OCI-LY3 (cell line): ENCODE data around the gene GIMAP8.

Source experiments
- H2AFZ ChIP-seq: fragments of 200-600, 300-600 bp; shearing (Covaris generic); 2 replicates; pipeline ENCODE4 v1.6.0; 2014; ENCODE audit warnings: antibody characterized with exemption, low read depth, low read length
- H3K27ac ChIP-seq: fragments of 200-600, 300-600 bp; sonication (generic); 2 replicates; pipeline ENCODE4 v1.5.1; 2014; ENCODE audit warnings: mild to moderate bottlenecking, low read length, moderate library complexity, mixed read lengths
- H3K27me3 ChIP-seq: fragments of 200-600, 300-600 bp; sonication (generic); 2 replicates; pipeline ENCODE4 v1.6.1; 2014; ENCODE audit warnings: low read depth, low read length, mixed read lengths
- H3K36me3 ChIP-seq: fragments of 200-600, 300-600 bp; sonication (generic); replicated peaks from 2 replicates; pipeline ENCODE3; 2014; ENCODE audit warnings: low read depth, low read length, mixed read lengths
- H3K4me1 ChIP-seq: fragments of 300-600, 200-600 bp; sonication (generic); 2 replicates; pipeline ENCODE4 v1.6.1; 2014; ENCODE audit warnings: low read length, mixed read lengths
- H3K4me2 ChIP-seq: fragments of 200-600, 300-600 bp; sonication (generic); 2 replicates; pipeline ENCODE4 v1.6.1; 2014; ENCODE audit warnings: low read length, mixed read lengths
- H3K4me3 ChIP-seq: fragments of 300-600, 200-600 bp; sonication (generic); 2 replicates; pipeline ENCODE4 v1.5.1; 2014; ENCODE audit warnings: antibody characterized with exemption, mild to moderate bottlenecking, low read length, moderate library complexity
- H3K79me2 ChIP-seq: fragments of 300-600, 200-600 bp; shearing (Covaris generic); 2 replicates; pipeline ENCODE4 v1.6.1; 2014; ENCODE audit warnings: mild to moderate bottlenecking, low read length, mixed read lengths
- H3K9ac ChIP-seq: fragments of 300-600, 200-600 bp; shearing (Covaris generic); 2 replicates; pipeline ENCODE4 v1.6.0; 2014; ENCODE audit warnings: mild to moderate bottlenecking, low read length, moderate library complexity
- H3K9me3 ChIP-seq: fragments of 200-600, 300-600 bp; shearing (Covaris generic); 2 replicates; pipeline ENCODE4 v1.6.1; 2014; ENCODE audit warnings: low read length, mixed read lengths; ENCODE audit not compliant: insufficient read depth
- H4K20me1 ChIP-seq: fragments of 200-600, 300-600 bp; sonication (generic); 2 replicates; pipeline ENCODE4 v1.6.1; 2016; ENCODE audit warnings: low read length, mixed read lengths; ENCODE audit not compliant: insufficient read depth
- CTCF ChIP-seq: fragments of 200-600, 300-600 bp; sonication (generic); IDR thresholded peaks from 2 replicates; pipeline ENCODE4 v1.5.1; 2014; ENCODE audit warnings: antibody characterized with exemption, low read length, low read depth
- EZH2phosphoT487 ChIP-seq: fragments of 200-600 bp; shearing (Covaris generic); IDR thresholded peaks from 2 replicates; pipeline ENCODE4 v1.6.1; 2018; ENCODE audit warnings: antibody characterized with exemption, mixed run types, low read depth

GIMAP8 gene

GRCh38 chr7:150443793-150444540 is 6.5 kb upstream of the GIMAP8 start:
- no peak overlapping the region for H2AFZ ChIP-seq
- H3K4me1 ChIP-seq = peaks cover 15% of the 10 kb centered on the region
- no peaks in the 10 kb centered on the region for H3K79me2 ChIP-seq
- H3K36me3 ChIP-seq = peaks cover 12% of the 10 kb centered on the region
- no peaks in the 10 kb centered on the region for H4K20me1 ChIP-seq
- no peak overlapping the region for H3K4me2 ChIP-seq
- TF ChIP-seq CTCF (no peak), EZH2phosphoT487 (no peak)
- H3K27ac ChIP-seq = no peak overlapping the region
- H3K4me3 ChIP-seq = no peak overlapping the region
- no peak overlapping the region for H3K9ac ChIP-seq
- H3K27me3 ChIP-seq = no peaks in the 10 kb centered on the region
- peaks cover 14% of the 10 kb centered on the region for H3K9me3 ChIP-seq

GRCh38 chr7:150444674-150445365 is 5.6 kb upstream of the GIMAP8 start:
- no peak overlapping the region for H3K4me3 ChIP-seq
- no peak overlapping the region for H3K9ac ChIP-seq
- H3K4me2 ChIP-seq = no peak overlapping the region
- H3K27me3 ChIP-seq = no peaks in the 10 kb centered on the region
- TF ChIP-seq CTCF = no peak
- no peak for TF ChIP-seq EZH2phosphoT487
- H2AFZ ChIP-seq = no peak overlapping the region
- H3K36me3 ChIP-seq = peaks cover 4% of the 10 kb centered on the region
- no peak overlapping the region for H3K27ac ChIP-seq
- H3K79me2 ChIP-seq = no peaks in the 10 kb centered on the region
- H3K9me3 ChIP-seq = peaks cover 14% of the 10 kb centered on the region
- H4K20me1 ChIP-seq = no peaks in the 10 kb centered on the region
- H3K4me1 ChIP-seq = peaks cover 17% of the 10 kb centered on the region

GRCh38 chr7:150446288-150446938 is 4.0 kb upstream of the GIMAP8 start:
- TF ChIP-seq CTCF = no peak
- no peak for TF ChIP-seq EZH2phosphoT487
- H4K20me1 ChIP-seq = no peaks in the 10 kb centered on the region
- H3K9ac ChIP-seq = no peak overlapping the region
- peaks cover 14% of the 10 kb centered on the region for H3K27me3 ChIP-seq
- H3K4me1 ChIP-seq = peaks cover 13% of the 10 kb centered on the region
- H3K4me2 ChIP-seq = no peak overlapping the region
- no peaks in the 10 kb centered on the region for H3K79me2 ChIP-seq
- no peaks in the 10 kb centered on the region for H3K36me3 ChIP-seq
- H3K27ac ChIP-seq = no peak overlapping the region
- H3K4me3 ChIP-seq = no peak overlapping the region
- H2AFZ ChIP-seq = no peak overlapping the region
- H3K9me3 ChIP-seq = peaks cover 5% of the 10 kb centered on the region
